Sigmoid colon (tissue), 7 donors: Measurements from ENCODE around the gene RHBDF1. TPM values are rescaled to one million over a fixed set of nuclear protein-coding genes. Genes with fewer than 3 reads are reported as not detected.
"Not testable (repeated sequence)": the region's sequence is repeated elsewhere in the genome, so short reads cannot be mapped to it uniquely, and the experiment has no call there.

Experiments
- DNase-seq: peaks from one replicate; pipeline ENCODE4 v3.0.0-alpha.2; 2019
- H3K27ac ChIP-seq, 4 donors: fragments of 200-600 bp; sonication (generic); one replicate each; pipeline ENCODE4 v1.5.1; 2016 to 2019; ENCODE audit warnings: mild to moderate bottlenecking in 1 of 4
- H3K27me3 ChIP-seq, 3 donors: fragments of 200-600 bp; sonication (generic); one replicate each; pipeline ENCODE4 v1.5.1; 2019; ENCODE audit warnings: mild to moderate bottlenecking in 1 of 3
- H3K36me3 ChIP-seq, 4 donors: fragments of 200-600 bp; sonication (generic); one replicate each; pipeline ENCODE4 v1.5.1; 2016 to 2019
- H3K4me1 ChIP-seq, 4 donors: fragments of 200-600 bp; sonication (generic); one replicate each; pipeline ENCODE4 v1.5.1; 2017 to 2019
- H3K4me3 ChIP-seq, 4 donors: fragments of 200-600 bp; sonication (generic); one replicate each; pipeline ENCODE4 v1.5.1; 2017 to 2019; ENCODE audit warnings: mild to moderate bottlenecking in 2 of 4, moderate library complexity in 1 of 4
- H3K9me3 ChIP-seq, 4 donors: fragments of 200-600 bp in 3 of 4; sonication (generic) in 3 of 4; one replicate each; pipeline versions ENCODE4 v1.5.1 to v1.6.1; 2013 to 2019
- EP300 ChIP-seq, 4 donors: sonication (generic); formaldehyde crosslinking; IDR thresholded peaks; one replicate each; pipeline ENCODE4 v1.6.1; 2017; ENCODE audit warnings: antibody characterized with exemption in 4 of 4
- POLR2A ChIP-seq, 2 donors: fragments of 450-650 bp; IDR thresholded peaks; one replicate each; pipeline ENCODE4 v1.6.1; 2016; ENCODE audit warnings: antibody characterized with exemption in 2 of 2, mild to moderate bottlenecking in 2 of 2, moderate library complexity in 2 of 2
- POLR2AphosphoS5 ChIP-seq, 4 donors: sonication (generic); formaldehyde crosslinking; IDR thresholded peaks; one replicate each; pipeline ENCODE4 v1.6.1; 2017; ENCODE audit warnings: antibody characterized with exemption in 4 of 4
- WGBS, 2 donors: extraction: QIAGEN DNeasy Blood & Tissue Kit; methylation state at CpG; one replicate each; pipeline ENCODE4 v1.1.7; 2013; 5-methylcytosine and 5-hydroxymethylcytosine counted together
- intact Hi-C: fragments of 100-400 bp; cut with DNase I; formaldehyde crosslinking; loops from one replicate; pipeline ENCODE4 v1.15.1; 2023
- polyA plus RNA-seq, 3 donors: library from polyadenylated mRNA; stranded (reverse); fragments of 200-250 nt; gene quantifications; one replicate each; pipeline ENCODE4 v1.2.3, GENCODE V29; 2013
- total RNA-seq, 4 donors: library from RNA; depleted of rRNA; stranded (reverse); fragments of >200 nt; gene quantifications; one replicate each; pipeline ENCODE4 v1.1.0, GENCODE V29; 2016
- TF ChIP-seq, protein P1 (sequence below), 4 experiments: fragments of 450-650 bp in 3 of 4; fragments of 200-600 bp in 1 of 4; IDR thresholded peaks; one replicate each; pipeline ENCODE4 v1.5.1; 2016 to 2019; ENCODE audit warnings: antibody characterized with exemption in 4 of 4, mild to moderate bottlenecking in 3 of 4, moderate library complexity in 2 of 4
- donor health status: healthy with polysubstance abuse.
- donor health status: Bipolar disorder and iron deficiency.
- donor health status: healthy.

The RHBDF1 gene
- total and polyA plus RNA-seq, 7 donors = 6.0 to 42.1 (median 18.2) TPM

DNA sequence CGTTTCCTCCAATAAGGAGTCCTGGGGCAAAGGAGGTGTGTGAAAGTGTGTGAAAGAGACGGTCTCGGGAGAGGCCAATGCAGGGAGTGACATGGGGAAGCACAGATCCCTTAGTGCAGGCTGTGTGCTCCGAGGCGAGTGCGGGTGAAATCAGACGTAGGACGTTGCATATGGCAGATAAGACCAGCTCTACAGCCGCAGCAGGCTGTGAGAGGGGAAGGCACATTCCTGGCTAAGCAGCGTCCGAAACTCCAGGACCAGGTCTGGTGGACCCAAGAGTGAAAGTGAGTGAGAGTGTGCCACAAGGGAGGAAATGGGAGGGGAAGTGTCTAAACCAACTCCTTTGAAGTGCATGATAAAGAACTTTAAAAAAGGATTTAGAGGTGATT is 30.4 kb downstream of the RHBDF1 start:
- 90 to 94% methylated on average over 11 of the region's 11 CpGs for WGBS, 2 donors
- H3K4me3 ChIP-seq = no peak overlapping the region

GRCh38 chr16:41439-42068 is 30.9 kb downstream of the RHBDF1 start:
- no peaks in the 10 kb centered on the region for H3K4me1 ChIP-seq
- TF ChIP-seq POLR2A (IDR thresholded peaks at IDR 0.05) (no peak), POLR2AphosphoS5 (IDR thresholded peaks at IDR 0.05) (no peak), EP300 (IDR thresholded peaks at IDR 0.05) (no peak)
- TF ChIP-seq, protein P1, sequence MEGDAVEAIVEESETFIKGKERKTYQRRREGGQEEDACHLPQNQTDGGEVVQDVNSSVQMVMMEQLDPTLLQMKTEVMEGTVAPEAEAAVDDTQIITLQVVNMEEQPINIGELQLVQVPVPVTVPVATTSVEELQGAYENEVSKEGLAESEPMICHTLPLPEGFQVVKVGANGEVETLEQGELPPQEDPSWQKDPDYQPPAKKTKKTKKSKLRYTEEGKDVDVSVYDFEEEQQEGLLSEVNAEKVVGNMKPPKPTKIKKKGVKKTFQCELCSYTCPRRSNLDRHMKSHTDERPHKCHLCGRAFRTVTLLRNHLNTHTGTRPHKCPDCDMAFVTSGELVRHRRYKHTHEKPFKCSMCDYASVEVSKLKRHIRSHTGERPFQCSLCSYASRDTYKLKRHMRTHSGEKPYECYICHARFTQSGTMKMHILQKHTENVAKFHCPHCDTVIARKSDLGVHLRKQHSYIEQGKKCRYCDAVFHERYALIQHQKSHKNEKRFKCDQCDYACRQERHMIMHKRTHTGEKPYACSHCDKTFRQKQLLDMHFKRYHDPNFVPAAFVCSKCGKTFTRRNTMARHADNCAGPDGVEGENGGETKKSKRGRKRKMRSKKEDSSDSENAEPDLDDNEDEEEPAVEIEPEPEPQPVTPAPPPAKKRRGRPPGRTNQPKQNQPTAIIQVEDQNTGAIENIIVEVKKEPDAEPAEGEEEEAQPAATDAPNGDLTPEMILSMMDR (IDR thresholded peaks at IDR 0.05) = no peak
- no peak for DNase-seq
- 94% methylated on average over 22 of the region's 22 CpGs for WGBS, 2 donors
- intact Hi-C loops = no loop called here
- no peaks in the 10 kb centered on the region for H3K9me3 ChIP-seq
- H3K27me3 ChIP-seq = no peaks in the 10 kb centered on the region
- H3K4me3 ChIP-seq = no peak overlapping the region
- peaks cover 0 to 15% (median 2%) of the 10 kb centered on the region in 4 donors for H3K36me3 ChIP-seq
- H3K27ac ChIP-seq = no peak overlapping the region

More for the DNA sequence above, 30.4 kb downstream of the RHBDF1 start:
- TF ChIP-seq EP300 (IDR thresholded peaks at IDR 0.05) = no peak
- TF ChIP-seq POLR2A (IDR thresholded peaks at IDR 0.05) = no peak
- TF ChIP-seq, protein P1 (IDR thresholded peaks at IDR 0.05) = no peak
- no peak for TF ChIP-seq POLR2AphosphoS5 (IDR thresholded peaks at IDR 0.05)
- Histone ChIP-seq H3K36me3 (peaks cover 0 to 20% (median 2%) of the 10 kb centered on the region in 4 donors), H3K4me1 (no peaks in the 10 kb centered on the region), H3K9me3 (no peaks in the 10 kb centered on the region), H3K27ac (no peak overlapping the region), H3K27me3 (no peaks in the 10 kb centered on the region)
- intact Hi-C loops = no loop called here
- DNase-seq = no peak

- DNase-seq = no peak
- TF ChIP-seq EP300 (IDR thresholded peaks at IDR 0.05) (no peak), POLR2A (IDR thresholded peaks at IDR 0.05) (no peak), POLR2AphosphoS5 (IDR thresholded peaks at IDR 0.05) (no peak)
- TF ChIP-seq, protein P1 (IDR thresholded peaks at IDR 0.05) = no peak
- WGBS, 2 donors = 69 to 74% methylated on average over 13 of the region's 13 CpGs
- Histone ChIP-seq H3K4me1 (no peaks in the 10 kb centered on the region), H3K36me3 (no peaks in the 10 kb centered on the region), H3K4me3 (no peak overlapping the region), H3K27ac (no peak overlapping the region), H3K27me3 (no peaks in the 10 kb centered on the region), H3K9me3 (no peaks in the 10 kb centered on the region)
- intact Hi-C loops = no loop called here
Observed at GRCh38 chr16:38941-39892, 33.2 kb downstream of the RHBDF1 start.

DNA sequence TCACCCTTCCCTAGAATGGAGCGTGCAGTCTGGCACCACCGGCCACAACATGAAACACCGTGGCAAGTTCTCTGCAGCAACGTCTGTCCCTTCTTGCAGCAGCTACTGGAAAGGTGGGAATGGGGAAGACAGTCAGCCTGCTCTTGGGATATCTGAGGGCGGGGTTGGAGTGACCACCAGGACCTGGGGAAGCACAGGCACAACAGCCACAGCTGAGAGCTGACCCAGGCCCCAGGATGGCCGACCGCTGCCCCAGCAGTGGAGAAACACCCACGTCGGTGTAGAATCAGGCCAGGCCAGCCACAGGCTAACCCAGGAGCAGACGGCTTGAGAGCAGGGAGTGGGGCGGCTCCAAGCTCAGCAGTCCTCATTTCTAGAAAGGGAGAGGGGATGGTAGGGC is 34.2 kb downstream of the RHBDF1 start:
- H3K36me3 ChIP-seq, H3K27ac ChIP-seq, intact Hi-C loops, H3K9me3 ChIP-seq, H3K4me1 ChIP-seq, H3K27me3 ChIP-seq, H3K4me3 ChIP-seq, DNase-seq: not testable (repeated sequence)
- WGBS, 2 donors = 83 to 96% methylated on average over 11 of the region's 11 CpGs

DNA sequence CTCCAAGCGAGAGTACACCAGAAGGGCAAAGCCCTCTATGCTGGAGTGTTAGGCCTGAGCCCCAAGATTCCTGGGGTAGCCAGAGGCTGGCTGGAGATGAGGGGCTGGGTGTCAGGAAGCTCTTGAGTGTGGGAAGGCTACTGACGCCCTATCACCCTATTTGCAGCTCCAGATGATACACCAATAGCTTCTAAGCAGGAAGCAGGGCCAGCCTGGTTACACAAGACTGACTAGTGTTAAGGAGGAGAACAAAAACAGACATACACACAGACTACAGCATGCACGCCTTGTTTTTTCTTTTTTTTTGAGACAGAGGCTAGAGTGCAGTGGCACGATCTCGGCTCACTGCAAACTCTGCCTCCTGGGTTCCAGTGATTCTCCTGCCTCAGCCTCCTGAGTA is 34.9 kb downstream of the RHBDF1 start:
- Histone ChIP-seq H3K36me3 (no peaks in the 10 kb centered on the region), H3K9me3 (no peaks in the 10 kb centered on the region), H3K4me3 (no peak overlapping the region), H3K4me1 (no peaks in the 10 kb centered on the region), H3K27ac (no peak overlapping the region), H3K27me3 (no peaks in the 10 kb centered on the region)
- WGBS, 2 donors = 82 to 95% methylated on average over 5 of the region's 5 CpGs
- TF ChIP-seq POLR2AphosphoS5 (IDR thresholded peaks at IDR 0.05) = no peak
- no peak for TF ChIP-seq POLR2A (IDR thresholded peaks at IDR 0.05)
- TF ChIP-seq, protein P1 (IDR thresholded peaks at IDR 0.05) = no peak
- TF ChIP-seq EP300 (IDR thresholded peaks at IDR 0.05) = no peak
- no peak for DNase-seq
- intact Hi-C loops = no loop called here
